ENCODE data around the gene ZFAND3.

DNA sequence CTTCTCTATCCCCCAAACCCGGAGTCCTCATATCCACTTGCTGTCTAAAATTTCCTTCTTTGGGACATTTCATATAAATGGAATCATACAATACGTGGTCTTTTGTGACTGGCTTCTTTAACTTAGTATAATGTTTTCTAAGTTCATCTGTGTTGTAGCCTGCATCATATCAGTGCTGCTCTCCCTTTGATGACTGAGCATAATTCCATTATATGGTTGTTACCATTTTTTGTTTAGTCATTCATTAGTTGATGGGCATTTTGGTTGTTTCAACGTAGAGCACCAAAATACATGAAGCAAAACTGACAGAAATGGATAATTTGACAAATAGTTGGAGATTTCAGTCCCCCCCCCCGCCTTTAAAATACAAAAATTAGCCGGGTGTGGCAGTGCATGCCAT is 71.5 kb downstream of the ZFAND3 start:
- no peak for TF ChIP-seq EZH2phosphoT487 (IDR thresholded peaks at IDR 0.05; ENCODE audit: borderline replicate concordance, low read depth, low read length)
- TF ChIP-seq, protein P1, sequence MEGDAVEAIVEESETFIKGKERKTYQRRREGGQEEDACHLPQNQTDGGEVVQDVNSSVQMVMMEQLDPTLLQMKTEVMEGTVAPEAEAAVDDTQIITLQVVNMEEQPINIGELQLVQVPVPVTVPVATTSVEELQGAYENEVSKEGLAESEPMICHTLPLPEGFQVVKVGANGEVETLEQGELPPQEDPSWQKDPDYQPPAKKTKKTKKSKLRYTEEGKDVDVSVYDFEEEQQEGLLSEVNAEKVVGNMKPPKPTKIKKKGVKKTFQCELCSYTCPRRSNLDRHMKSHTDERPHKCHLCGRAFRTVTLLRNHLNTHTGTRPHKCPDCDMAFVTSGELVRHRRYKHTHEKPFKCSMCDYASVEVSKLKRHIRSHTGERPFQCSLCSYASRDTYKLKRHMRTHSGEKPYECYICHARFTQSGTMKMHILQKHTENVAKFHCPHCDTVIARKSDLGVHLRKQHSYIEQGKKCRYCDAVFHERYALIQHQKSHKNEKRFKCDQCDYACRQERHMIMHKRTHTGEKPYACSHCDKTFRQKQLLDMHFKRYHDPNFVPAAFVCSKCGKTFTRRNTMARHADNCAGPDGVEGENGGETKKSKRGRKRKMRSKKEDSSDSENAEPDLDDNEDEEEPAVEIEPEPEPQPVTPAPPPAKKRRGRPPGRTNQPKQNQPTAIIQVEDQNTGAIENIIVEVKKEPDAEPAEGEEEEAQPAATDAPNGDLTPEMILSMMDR (conservative IDR thresholded peaks at IDR 0.05; ENCODE audit: low read length): no peak

Measured in OCI-LY7 (cell line).